HG03558 (cell line): ENCODE results near the gene TSR1.

Source experiments
- ATAC-seq: cut with Tn5 transposase; IDR thresholded peaks from one replicate; pipeline ENCODE4 v1.9.1; 2021; ENCODE audit warnings: moderate number of reproducible peaks; ENCODE audit not compliant: unreplicated experiment; ENCODE audit errors: extremely low read depth

The TSR1 gene

DNA sequence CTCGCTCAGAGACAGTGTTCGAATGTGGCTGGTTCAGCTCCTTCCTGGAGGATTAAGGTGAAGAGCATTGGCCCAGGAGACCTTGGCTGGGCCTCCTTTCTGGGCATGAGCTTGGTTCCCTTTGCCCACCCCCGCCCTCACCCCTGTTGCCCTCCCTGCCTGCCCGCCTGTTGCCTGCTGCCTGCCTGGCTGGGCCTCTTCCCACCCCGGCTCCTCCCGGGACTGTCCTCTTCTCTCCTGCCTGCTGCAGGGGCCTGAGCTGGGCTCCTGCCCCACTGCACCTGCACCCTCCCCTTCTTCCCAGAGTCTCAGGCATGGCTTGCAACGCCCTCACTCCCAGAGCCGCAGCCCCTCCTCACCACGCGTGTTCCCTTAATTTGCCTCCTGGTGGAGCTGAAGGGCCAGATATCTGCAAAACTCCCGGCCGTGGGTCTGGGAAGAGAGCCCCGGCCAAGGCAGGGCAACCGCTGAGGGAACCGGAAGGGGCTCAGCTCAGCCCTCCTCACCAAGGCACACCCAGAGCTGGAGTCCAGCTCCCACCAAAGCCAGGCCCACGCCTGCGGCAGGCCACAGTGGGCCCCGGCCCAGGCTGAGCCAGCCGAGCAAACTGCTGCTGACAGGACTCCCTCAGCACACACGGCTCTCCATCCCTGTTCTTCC is 33.4 kb upstream of the TSR1 start:
- ATAC-seq, result no peak

DNA sequence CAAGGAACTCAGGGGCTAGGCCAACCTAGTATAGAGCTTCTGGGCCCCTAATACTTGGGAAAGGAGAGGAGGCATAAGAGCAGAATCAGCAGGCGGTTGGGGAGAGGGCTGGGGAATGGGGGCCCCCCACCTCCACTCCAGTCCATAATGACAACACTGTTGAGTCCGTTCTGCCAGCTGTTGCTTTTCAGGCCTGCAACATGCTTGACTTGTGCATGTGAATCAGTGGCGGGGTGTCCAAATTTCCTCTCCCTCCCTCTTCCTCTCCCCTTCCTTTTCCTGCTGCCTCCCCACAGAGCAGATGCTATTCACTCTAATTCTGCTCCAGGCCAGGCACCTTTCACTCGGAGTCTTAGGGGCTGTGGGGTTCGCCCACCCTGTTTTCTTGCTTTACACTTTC is 32.8 kb upstream of the TSR1 start:
- no peak for ATAC-seq

DNA sequence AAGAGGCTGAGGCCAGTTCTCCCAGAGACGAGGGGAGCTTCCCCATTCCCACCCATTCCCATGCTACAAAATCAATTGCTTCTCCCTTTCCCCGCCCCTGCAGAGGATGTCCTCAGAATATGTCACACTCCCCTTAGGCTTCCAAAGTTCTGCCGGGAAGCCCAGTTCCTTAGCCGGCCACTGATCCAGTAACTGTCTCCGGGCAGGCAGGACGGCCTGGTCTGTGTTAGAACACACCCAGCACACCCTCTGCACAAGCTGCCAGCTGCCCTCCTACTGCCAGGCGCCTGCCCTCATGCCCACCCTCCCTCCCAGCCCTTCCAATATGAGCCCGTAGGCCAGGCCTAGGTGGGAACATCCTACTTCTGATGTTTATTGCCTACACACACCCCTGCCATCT is 32.1 kb upstream of the TSR1 start:
- ATAC-seq, result no peak

DNA sequence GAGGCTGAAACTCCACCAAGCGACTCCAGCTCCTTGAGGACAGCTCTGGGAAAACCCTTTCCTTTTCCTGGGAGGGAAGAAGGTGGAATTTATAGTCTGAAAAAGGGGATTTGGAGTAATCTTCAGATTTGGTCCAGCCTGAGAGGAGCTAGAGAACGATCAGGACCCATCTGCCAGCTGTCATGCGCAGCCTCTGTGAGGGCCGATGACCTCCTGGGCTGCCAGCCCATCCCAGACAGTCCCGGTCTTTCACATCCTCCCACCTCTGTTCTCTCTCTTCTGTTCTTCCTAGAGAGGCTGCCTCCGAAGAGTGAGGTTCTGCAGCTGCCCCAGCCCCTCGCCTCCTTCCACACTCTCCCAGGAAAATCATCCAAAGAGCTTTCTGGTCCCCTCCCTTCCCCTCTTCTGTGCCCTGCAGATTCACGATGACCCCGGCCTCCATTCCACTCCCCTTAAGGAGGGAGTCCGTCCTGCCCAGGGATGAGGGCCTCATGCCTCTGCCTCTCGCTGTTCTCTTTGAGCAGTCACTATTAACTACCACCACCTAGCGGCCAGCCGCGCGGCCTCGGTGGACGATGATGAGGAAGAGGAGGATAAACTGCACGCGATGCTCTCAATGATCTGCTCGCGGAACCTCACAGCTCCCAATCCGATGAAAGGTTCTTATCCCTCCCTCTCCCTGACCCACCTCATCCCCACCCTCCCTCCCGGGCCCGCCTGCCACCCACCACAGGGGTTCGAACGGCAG is 30.7 kb upstream of the TSR1 start:
- no peak for ATAC-seq

DNA sequence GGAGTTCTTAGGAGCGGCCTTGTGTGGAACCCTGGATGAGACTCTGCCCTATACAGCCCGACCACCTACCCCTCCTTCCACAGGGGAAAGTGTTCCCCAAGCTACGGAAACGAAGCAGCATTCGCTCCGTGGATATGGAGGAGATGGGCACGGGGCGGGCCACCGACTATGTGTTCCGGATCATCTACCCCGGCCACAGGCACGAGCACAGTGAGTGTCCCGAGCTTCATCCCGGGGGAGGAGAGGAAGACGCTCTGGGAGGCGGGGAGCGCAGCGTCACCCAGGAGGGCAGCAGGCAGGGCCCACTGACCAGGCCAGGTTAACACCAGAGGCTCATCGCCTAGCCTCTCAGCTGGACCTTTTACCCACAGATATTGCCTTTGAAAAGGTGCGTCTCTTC is 28.9 kb upstream of the TSR1 start:
- no peak for ATAC-seq

DNA sequence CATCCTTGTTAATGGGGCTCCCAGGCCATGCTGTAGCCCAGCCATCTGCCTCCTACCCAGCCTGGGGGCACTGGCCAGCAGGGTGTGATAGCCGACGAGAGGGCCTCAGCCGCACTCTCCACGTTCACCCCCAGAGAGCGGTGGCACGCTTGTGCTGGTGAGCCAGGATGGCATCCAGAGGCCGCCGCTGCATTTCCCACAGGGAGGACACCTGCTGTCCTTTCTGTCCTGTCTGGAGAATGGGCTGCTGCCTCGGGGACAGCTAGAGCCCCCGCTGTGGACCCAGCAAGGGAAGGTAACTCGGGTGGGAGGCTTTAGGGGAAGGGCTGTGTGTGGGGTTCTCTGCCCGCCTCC is 28.5 kb upstream of the TSR1 start:
- ATAC-seq, result no peak

DNA sequence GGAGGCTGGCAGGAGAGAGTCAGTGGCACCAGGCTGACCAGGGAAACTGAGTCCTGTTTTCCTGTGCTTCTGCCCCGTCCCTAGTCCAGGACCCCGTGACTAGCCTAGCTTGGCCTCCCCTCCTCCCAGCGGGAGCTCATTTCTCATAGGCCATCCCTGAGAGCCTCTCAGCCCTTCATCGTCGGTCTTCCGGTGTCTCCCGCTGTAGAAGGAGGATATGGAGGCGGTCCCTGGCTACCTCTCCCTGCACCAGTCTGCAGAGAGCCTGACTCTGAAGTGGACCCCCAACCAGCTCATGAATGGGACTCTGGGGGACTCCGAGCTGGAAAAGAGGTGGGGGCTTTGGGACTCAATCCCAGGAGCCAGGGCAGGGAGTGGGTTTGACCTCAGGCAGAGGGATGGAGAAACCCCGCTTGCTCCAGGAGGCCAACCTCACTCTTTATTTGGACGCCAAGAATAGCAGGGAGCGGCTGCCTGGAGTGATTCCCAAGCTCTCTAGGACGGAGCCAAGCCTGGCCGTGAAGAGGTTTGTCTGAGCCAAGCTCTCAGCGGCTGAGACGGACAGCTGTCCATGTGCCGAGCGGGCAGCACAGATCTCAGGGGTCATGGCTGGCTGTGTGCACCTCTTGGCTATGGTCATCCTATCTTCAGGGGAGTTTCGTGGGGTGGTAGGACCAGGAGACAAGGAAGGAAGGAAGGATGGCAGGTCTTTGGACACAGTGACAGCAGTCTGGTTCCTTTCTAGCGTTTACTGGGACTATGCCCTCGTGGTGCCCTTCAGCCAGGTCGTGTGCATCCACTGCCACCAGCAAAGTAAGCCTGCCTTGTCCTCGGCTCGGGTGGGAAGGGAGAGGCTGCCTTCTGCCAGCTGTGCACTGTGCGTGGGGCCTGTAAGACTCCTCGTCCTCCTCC is 27.9 kb upstream of the TSR1 start:
- ATAC-seq, result no peak

DNA sequence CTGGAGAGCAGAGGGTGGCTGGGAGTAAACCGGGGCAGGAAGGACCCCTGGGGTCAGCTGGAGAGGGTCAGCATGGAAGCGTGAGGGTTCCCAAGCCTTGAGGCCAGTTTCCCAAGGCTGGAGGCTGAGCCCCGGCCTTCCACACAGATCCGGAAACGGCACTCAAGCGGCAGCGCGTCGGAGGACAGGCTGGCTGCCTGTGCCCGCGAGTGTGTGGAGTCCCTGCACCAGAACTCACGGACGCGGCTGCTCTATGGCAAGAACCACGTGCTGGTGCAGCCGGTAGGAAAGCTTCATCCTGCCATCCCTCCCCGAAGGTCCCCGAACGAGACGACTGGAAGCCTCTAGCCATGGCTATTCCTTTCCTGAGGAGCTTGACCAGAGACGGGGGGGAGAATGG is 27.1 kb upstream of the TSR1 start:
- ATAC-seq, result no peak

DNA sequence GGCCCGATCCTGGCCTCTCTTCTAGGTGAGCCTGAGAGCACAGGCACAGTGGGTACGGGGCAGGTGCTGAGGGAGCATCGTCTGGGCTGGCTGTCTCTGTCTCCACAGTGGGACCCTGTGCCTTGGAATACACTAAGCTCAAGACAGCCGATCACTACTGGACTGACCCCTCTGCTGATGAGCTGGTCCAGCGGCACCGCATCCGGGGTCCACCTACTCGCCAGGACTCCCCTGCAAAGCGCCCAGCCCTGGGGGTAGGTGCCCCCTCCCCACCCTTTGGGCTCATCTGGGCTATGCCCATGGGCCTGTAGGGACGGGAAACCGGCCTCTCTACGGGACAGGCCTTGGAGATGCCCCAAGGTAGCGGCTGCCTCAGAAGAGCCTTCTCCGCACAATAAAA is 26.6 kb upstream of the TSR1 start:
- no peak for ATAC-seq

DNA sequence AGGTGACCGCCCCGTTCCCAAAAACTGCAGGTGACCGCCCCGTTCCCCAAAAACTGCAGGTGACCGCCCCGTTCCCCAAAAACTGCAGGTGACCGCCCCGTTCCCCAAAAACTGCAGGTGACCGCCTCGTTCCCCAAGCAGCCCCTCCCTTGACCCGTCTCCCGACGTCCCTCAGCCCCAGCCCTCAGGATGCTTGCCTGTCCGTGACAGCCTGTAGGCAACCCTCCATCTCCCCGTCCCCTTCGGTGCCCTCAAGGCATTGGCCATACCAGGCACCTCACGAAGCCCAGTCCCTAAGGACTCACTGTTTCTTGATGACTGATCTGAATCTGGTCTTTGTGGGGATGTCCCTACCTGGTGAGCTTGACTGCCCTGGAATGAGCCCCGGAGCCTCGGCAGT is 26.2 kb upstream of the TSR1 start:
- no peak for ATAC-seq

DNA sequence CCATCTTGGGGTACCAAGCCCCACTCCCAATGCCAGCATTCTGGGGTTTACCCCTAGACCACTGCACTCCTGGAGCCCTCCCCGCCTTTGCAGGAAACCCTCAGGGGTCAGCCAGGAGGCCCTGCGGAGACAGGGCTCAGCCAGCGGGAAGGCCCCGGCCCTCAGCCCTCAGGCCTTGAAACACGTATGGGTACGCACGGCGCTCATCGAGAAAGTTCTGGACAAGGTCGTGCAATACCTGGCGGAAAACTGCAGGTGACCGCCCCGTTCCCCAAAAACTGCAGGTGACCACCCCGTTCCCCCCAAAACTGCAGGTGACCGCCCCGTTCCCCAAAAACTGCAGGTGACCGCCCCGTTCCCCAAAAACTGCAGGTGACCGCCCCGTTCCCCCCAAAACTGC is 25.8 kb upstream of the TSR1 start:
- ATAC-seq, result no peak

DNA sequence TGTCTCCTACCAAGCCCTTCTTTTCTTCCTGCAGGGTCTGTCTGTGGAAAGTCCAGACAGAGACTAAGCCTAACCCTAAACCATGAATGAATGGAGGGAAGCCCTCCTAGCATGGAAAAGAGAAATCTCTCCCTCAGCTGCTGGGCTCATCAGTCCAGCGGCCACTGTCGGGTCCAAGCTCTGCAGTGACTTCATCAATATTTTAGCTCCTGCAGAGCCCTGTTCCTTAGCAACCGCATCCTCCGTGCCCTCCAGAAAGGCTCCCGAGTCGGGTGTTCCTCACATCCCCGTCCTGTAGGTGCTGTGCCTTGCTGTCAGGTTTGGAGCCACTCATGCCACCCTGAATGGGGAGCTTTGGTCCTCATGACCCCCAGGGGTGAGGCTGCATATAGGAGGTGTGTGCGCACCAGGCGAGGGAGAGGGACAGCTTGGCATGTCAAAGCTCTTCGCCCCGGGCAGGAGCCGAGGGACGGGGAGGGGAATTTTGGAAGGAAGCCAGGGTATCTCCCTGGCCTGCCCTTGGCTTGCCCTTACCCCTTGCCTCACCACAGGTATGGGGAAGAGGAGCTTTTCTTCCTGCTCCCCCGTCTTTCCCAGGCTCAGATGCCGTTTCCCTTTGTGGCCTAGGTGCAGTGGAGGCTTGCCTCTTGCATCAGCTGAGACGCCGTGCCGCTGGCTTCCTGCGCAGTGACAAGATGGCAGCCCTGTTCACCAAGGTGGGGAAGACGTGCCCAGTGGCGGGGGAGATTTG is 24.9 kb upstream of the TSR1 start:
- no peak for ATAC-seq

DNA sequence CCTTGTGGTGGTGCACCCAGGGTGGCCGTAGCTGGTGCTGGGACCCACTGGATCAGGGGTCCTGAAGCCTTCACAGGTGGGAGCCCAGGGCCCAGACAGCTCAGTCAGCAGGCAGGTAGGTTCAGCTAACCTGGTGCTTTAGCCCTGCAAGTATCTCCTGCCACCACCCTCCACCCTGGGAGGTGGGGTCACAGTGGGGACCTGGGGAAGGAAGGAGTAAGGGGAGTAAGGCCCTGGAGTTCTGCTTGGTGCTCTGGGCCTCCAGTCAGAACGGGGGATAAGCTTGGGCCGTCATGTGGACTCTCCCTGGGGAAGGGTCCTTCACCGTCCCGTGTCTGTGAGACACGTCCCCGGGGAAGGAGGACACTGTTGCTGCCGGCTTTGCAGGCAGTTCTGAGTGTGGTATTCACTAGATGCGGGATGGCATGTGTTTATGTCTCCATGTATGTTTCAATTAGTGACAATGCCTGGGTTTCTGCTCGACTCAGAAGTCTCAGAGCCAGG is 21.7 kb upstream of the TSR1 start:
- ATAC-seq, result no peak

DNA sequence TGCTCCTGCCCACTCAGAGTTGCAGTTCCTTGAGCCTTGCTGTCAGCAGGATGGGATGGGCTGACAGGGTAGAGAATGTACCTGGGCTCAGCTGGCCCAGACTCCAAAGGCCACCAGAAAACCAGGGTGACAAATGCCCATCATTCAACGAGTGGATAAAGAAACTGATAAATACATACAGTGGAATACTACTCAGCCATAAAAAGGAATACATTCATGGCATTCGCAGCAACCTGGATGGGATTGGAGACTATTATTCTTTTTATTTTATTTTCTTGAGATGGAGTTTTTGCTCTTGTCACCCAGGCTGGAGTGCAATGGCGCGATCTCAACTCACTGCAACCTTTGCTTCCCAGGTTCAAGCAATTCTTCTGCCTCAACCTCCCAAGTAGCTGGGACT is 21.0 kb upstream of the TSR1 start:
- no peak for ATAC-seq

DNA sequence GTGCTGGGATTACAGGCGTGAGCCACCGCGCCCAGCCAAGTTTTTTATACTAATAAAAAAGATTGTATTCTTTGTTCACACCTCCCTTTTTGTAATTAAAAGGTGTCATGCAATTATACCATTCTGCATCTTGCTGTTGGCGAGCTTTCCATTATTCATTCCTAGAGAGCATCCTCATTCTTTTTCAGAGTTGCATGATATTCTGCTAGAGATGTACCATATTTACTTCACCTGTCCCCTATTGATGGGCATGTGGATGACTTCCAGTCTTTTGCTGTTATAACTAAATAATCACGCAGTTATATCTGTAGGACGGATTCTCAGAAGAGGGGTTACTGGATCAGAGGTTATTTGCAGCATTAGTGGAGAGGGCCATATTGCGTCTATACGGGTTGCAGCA is 18.1 kb upstream of the TSR1 start:
- ATAC-seq, result no peak

DNA sequence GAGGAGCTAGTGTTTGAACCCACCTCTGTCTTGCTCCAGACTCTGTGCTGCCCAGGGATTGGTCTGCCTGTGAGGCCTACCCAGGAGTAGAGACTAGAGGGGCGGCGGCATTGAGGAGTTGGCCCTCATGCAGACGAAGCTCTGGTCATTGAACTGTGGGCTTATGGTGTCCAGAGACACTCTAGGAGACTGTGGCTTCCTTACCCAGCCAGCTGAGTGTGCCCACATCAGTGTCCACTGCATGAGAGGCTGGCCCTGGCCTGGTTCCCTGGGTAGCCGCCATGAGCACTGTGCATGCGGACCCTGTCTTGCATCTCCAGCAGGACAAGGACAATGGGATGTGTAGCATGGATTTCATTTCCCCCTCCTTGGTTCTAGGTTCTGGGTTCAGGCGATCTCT is 15.0 kb upstream of the TSR1 start:
- ATAC-seq, result no peak

DNA sequence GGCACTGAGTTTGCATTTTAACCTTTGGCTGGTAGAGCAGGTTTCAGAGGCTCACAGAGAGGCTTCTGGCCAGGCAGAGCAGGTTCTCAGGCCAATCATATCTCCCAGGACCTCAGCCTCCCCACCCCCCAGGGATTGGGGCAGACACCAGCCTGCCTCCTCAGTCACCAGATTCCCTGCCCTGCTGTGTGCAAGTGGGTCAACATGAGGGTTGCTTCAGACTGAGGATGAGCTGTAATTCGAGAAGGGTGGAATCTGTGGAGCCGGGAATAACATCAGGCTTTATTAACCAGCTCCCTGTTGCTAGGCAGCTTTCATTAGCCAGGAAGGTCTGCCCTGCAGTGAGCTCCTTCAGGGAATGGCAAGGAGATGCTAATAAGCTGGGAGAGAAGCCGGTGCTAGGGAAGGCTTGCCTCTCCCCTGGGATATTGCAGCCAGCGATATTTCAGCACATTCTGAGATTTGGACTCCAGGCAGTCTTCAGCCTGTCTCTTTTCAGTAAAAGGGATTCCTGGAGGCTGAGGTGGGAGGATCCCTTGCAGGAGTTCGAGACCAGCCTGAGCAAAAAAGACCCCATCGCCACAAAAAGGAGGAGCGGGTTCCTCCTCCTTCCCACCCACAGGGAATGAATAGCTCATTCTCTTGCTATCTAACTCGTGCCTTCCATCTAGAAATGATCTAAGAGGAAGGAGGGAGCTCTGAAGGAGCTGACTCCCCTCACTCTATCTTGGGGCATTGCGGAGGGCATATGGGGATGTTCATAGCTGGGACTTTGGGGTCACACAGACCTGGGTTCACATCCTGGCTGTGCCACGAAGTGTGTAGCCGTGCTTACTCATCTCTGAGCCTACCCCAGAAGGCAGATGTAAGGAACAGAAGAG is 11.8 kb upstream of the TSR1 start:
- no peak for ATAC-seq

DNA sequence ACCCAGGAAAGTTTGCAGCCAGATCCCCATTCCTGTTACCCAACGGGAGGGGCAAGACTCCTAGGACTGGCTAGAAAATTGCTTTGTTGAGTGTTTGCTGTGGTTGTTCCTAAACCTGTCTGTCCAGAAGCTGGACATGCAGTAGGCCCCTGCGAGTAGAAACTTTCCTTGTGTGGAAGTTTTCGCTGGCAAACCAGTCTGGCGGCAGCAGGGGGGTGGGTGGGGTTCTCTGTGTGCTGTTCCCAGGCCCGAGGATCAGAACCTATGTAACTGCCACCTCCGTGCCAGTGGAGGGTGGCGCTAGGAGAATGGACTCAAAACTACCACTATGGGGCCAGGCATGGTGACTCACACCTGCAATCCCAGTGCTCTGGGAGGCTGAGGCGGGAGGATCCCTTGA is 10.2 kb upstream of the TSR1 start:
- no peak for ATAC-seq

DNA sequence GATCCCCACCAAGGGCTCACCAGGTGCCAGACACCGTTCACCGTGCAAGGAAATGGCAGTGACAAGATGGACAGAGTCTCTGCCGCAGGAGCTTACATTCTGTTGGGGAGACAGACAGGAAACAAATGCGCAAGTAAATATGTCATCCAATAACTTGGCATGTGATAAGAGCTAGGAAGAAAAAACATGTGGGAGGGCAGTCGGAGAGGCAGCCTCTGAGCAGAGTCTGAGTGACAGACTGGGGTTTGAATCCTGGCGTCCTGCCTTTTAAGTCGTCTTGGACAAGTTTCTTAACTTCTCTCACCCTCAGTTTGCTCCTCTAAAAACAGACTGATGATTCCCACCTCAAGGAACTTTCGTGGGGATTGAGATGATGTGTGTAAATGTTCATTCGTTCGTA is 8.3 kb upstream of the TSR1 start:
- ATAC-seq, result no peak

DNA sequence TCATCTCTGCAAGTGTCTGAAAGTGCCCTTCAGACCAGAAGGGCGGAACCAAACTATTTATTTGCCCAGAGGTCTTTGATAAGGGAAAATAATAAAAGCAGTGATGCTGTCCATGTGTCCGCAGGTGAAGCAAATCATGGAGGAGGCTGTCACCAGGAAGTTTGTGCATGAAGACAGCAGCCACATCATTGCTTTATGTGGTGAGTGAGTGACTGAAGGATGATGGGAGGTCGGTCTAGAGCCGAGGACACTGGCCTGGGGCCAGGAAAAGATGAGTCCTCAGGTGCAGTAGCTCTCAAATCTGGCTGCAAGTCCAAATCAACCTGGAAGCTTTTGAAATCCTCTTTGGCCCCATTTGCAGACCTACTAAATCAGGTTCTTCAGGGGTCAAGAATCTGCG is 7.2 kb upstream of the TSR1 start:
- ATAC-seq, result no peak
